HEK293 (cell line): Measurements from ENCODE around the gene UGGT2.
A peak's percentile ranks its signal among the peaks of the same experiment; 100 is the strongest.
"Not testable (repeated sequence)": the region's sequence is repeated elsewhere in the genome, so short reads cannot be mapped to it uniquely, and the experiment has no call there.

Source experiments
- CTCF ChIA-PET: fragments of 350-600 bp; formaldehyde crosslinking; extraction: SDS; loops from one replicate; lab custom pipeline; 2021; ENCODE audit warnings: antibody characterized with exemption; lab: Yijun Ruan, JAX
- POLR2A ChIA-PET: fragments of 300-600 bp; formaldehyde crosslinking; extraction: SDS; loops from one replicate; lab custom pipeline; 2020; ENCODE audit warnings: antibody characterized with exemption, inconsistent platforms; lab: Yijun Ruan, JAX
- H3K27ac ChIP-seq: fragments of 200-500 bp; sonication (Bioruptor generic); 2 replicates; pipeline ENCODE4 v1.5.1; 2014; ENCODE audit warnings: low read depth, low read length, control low read depth, inconsistent platforms; ENCODE audit errors: extremely low read depth
- H3K36me3 ChIP-seq, 2 experiments: fragments of 200-500 bp in 1 of 2; sonication (Bioruptor generic) in 1 of 2; 1 replicate in 1 of 2; 2 replicates in 1 of 2; pipeline ENCODE4 v1.5.1; 2014 to 2017; ENCODE audit warnings: inconsistent platforms in 2 of 2, low read length in 2 of 2; ENCODE audit not compliant: control insufficient read depth in 2 of 2, insufficient read depth in 1 of 2
- H3K4me1 ChIP-seq: fragments of 200-500 bp; sonication (Bioruptor generic); 2 replicates; pipeline ENCODE4 v1.5.1; 2014; ENCODE audit warnings: mild to moderate bottlenecking, low read length, inconsistent platforms; ENCODE audit not compliant: control insufficient read depth, insufficient read depth
- H3K4me3 ChIP-seq: 2 replicates; pipeline ENCODE4 v1.5.1; 2011; ENCODE audit warnings: low read depth, mild to moderate bottlenecking, control low read depth, low read length, moderate library complexity
- H3K9me3 ChIP-seq: fragments of 200-500 bp; sonication (Bioruptor generic); 2 replicates; pipeline ENCODE4 v1.5.1; 2014; ENCODE audit warnings: low read depth, low read length, inconsistent platforms; ENCODE audit not compliant: control insufficient read depth, insufficient read depth
- EGR2 ChIP-seq: fragments of 450-650 bp; formaldehyde crosslinking; IDR thresholded peaks from 2 replicates; pipeline ENCODE4 v1.5.1; 2016; ENCODE audit warnings: low read depth, missing biosample characterization, missing genetic modification characterization
- HOXC10 ChIP-seq: sonication (generic); formaldehyde crosslinking; IDR thresholded peaks from 2 replicates; pipeline ENCODE4 v1.8.1; 2023; ENCODE audit warnings: mild to moderate bottlenecking, missing genetic modification reagents
- PBX3 ChIP-seq: sonication (generic); formaldehyde crosslinking; IDR thresholded peaks from 2 replicates; pipeline ENCODE4 v1.8.1; 2022; ENCODE audit warnings: mild to moderate bottlenecking, moderate library complexity, missing genetic modification reagents
- ZFP3 ChIP-seq: fragments of 450-650 bp; formaldehyde crosslinking; IDR thresholded peaks from 2 replicates; pipeline ENCODE4 v1.5.1; 2016; ENCODE audit warnings: low read depth, missing biosample characterization, missing genetic modification characterization
- ZNF146 ChIP-seq: fragments of 450-650 bp; formaldehyde crosslinking; IDR thresholded peaks from 2 replicates; pipeline ENCODE4 v1.5.1; 2016; ENCODE audit warnings: missing biosample characterization, missing genetic modification characterization
- ZNF202 ChIP-seq: fragments of 450-650 bp; formaldehyde crosslinking; IDR thresholded peaks from 2 replicates; pipeline ENCODE4 v1.5.1; 2016; ENCODE audit warnings: missing biosample characterization, missing genetic modification characterization, borderline replicate concordance
- ZNF211 ChIP-seq: fragments of 450-650 bp; formaldehyde crosslinking; IDR thresholded peaks from 2 replicates; pipeline ENCODE4 v1.5.1; 2016; ENCODE audit warnings: low read depth, missing biosample characterization, missing genetic modification characterization
- ZNF311 ChIP-seq: fragments of 450-650 bp; formaldehyde crosslinking; IDR thresholded peaks from 2 replicates; pipeline ENCODE4 v1.5.1; 2017; ENCODE audit warnings: missing biosample characterization, missing genetic modification characterization, borderline replicate concordance
- ZNF580 ChIP-seq: fragments of 450-650 bp; formaldehyde crosslinking; IDR thresholded peaks from 2 replicates; pipeline ENCODE4 v1.5.1; 2016; ENCODE audit warnings: missing biosample characterization, missing genetic modification characterization
- ZNF623 ChIP-seq: fragments of 450-650 bp; formaldehyde crosslinking; IDR thresholded peaks from 2 replicates; pipeline ENCODE4 v1.5.1; 2016; ENCODE audit warnings: missing biosample characterization, missing genetic modification characterization
- ZNF747 ChIP-seq: fragments of 450-650 bp; formaldehyde crosslinking; IDR thresholded peaks from 2 replicates; pipeline ENCODE4 v1.5.1; 2016; ENCODE audit warnings: missing biosample characterization, missing genetic modification characterization
- TF ChIP-seq, protein P1 (sequence below): fragments of 450-650 bp; formaldehyde crosslinking; IDR thresholded peaks from 2 replicates; pipeline ENCODE4; 2016; ENCODE audit warnings: missing biosample characterization, missing genetic modification characterization
- TF ChIP-seq, protein P2 (sequence below): fragments of 450-650 bp; formaldehyde crosslinking; IDR thresholded peaks from 2 replicates; pipeline ENCODE4 v1.5.0; 2017; ENCODE audit warnings: missing biosample characterization, missing genetic modification characterization, borderline replicate concordance
- TF ChIP-seq, protein P3 (sequence below): fragments of 450-650 bp; formaldehyde crosslinking; IDR thresholded peaks from 2 replicates; pipeline ENCODE4 v1.5.1; 2016; ENCODE audit warnings: missing biosample characterization, missing genetic modification characterization

Gene UGGT2

GRCh38 chr13:95783747-95784146, 269.5 kb downstream of the UGGT2 start:
- POLR2A ChIA-PET, result no interaction called here
- no peaks in the 10 kb centered on the region for H3K4me1 ChIP-seq
- TF ChIP-seq ZFP3 (tag by site-specific recombination) (no peak), ZNF747 (tag by site-specific recombination) (no peak), ZNF211 (tag by site-specific recombination) (no peak), ZNF623 (tag by site-specific recombination) (no peak), HOXC10 (no peak), ZNF311 (tag by site-specific recombination) (no peak)
- TF ChIP-seq, protein P1, sequence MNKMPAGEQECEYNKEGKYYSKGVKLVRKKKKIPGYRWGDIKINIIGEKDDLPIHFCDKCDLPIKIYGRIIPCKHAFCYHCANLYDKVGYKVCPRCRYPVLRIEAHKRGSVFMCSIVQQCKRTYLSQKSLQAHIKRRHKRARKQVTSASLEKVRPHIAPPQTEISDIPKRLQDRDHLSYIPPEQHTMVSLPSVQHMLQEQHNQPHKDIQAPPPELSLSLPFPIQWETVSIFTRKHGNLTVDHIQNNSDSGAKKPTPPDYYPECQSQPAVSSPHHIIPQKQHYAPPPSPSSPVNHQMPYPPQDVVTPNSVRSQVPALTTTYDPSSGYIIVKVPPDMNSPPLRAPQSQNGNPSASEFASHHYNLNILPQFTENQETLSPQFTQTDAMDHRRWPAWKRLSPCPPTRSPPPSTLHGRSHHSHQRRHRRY (tag by site-specific recombination), result no peak
- TF ChIP-seq, protein P2, sequence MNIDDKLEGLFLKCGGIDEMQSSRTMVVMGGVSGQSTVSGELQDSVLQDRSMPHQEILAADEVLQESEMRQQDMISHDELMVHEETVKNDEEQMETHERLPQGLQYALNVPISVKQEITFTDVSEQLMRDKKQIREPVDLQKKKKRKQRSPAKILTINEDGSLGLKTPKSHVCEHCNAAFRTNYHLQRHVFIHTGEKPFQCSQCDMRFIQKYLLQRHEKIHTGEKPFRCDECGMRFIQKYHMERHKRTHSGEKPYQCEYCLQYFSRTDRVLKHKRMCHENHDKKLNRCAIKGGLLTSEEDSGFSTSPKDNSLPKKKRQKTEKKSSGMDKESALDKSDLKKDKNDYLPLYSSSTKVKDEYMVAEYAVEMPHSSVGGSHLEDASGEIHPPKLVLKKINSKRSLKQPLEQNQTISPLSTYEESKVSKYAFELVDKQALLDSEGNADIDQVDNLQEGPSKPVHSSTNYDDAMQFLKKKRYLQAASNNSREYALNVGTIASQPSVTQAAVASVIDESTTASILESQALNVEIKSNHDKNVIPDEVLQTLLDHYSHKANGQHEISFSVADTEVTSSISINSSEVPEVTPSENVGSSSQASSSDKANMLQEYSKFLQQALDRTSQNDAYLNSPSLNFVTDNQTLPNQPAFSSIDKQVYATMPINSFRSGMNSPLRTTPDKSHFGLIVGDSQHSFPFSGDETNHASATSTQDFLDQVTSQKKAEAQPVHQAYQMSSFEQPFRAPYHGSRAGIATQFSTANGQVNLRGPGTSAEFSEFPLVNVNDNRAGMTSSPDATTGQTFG (tag by site-specific recombination), result no peak
- no peak overlapping the region for H3K27ac ChIP-seq
- no peaks in the 10 kb centered on the region for H3K9me3 ChIP-seq
- peaks cover 0 to 20% of the 10 kb centered on the region in 2 experiments; a peak in 1 of 3 replicates for H3K36me3 ChIP-seq
- H3K4me3 ChIP-seq, result no peak overlapping the region
- CTCF ChIA-PET, result no interaction called here

DNA sequence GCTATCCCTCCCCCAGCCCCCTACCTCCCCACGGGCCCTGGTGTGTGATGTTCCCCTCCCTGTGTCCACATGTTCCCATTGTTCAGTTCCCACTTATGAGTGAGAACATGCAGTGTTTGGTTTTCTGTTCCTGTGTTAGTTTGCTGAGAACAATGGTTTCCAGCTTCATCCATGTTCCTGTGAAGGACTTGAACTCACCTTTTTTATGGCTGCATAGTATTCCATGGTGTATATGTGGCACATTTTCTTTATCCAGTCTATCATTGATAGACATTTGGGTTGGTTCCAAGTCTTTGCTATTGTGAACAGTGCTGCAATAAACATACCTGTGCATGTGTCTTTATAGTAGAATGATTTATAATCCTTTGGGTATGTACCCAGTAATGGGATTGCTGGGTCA, 271.3 kb downstream of the UGGT2 start:
- H3K36me3 ChIP-seq, H3K9me3 ChIP-seq, H3K27ac ChIP-seq, H3K4me1 ChIP-seq, POLR2A ChIA-PET, H3K4me3 ChIP-seq: not testable (repeated sequence)
- TF ChIP-seq ZNF202 (tag by site-specific recombination) (peak; percentile 28; the same call in 1 of the 2 replicates), ZNF146 (tag by site-specific recombination) (peak; percentile 97), ZNF580 (peak; percentile 82; the same call in 1 of the 2 replicates)
- TF ChIP-seq, protein P3, sequence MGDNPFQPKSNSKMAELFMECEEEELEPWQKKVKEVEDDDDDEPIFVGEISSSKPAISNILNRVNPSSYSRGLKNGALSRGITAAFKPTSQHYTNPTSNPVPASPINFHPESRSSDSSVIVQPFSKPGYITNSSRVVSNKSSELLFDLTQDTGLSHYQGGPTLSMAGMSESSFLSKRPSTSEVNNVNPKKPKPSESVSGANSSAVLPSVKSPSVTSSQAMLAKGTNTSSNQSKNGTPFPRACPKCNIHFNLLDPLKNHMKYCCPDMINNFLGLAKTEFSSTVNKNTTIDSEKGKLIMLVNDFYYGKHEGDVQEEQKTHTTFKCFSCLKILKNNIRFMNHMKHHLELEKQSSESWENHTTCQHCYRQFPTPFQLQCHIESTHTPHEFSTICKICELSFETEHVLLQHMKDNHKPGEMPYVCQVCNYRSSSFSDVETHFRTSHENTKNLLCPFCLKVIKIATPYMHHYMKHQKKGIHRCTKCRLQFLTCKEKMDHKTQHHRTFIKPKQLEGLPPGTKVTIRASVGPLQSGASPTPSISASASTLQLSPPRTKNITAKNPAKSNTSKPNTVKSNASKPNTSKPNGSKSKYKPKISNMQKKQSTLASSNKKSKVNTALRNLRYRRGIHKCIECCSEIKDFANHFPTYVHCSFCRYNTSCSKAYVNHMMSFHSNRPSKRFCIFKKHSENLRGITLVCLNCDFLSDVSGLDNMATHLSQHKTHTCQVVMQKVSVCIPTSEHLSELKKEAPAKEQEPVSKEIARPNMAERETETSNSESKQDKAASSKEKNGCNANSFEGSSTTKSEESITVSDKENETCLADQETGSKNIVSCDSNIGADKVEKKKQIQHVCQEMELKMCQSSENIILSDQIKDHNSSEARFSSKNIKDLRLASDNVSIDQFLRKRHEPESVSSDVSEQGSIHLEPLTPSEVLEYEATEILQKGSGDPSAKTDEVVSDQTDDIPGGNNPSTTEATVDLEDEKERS (tag by site-specific recombination), result peak; percentile 92
- CTCF ChIA-PET, result interaction anchor here (1.0 kb wide), 1 partner anchor 593 kb away, joined by 5 read pairs; no protein-coding TSS in a partner anchor

GRCh38 chr13:95781016-95781415, 272.2 kb downstream of the UGGT2 start:
- no peaks in the 10 kb centered on the region for H3K4me1 ChIP-seq
- ChIA-PET CTCF (interaction anchor here (0.5 to 1.0 kb wide), 2 partner anchors 83 to 592 kb away, joined by 4 to 5 read pairs; no protein-coding TSS in a partner anchor), POLR2A (no interaction called here)
- H3K4me3 ChIP-seq, result no peak overlapping the region
- no peak overlapping the region for H3K27ac ChIP-seq
- TF ChIP-seq PBX3 (CRISPR knock-in tag), result no peak
- no peak for TF ChIP-seq EGR2 (tag by site-specific recombination)
- H3K9me3 ChIP-seq, result no peaks in the 10 kb centered on the region
- peaks cover 0 to 6% of the 10 kb centered on the region in 2 experiments; a peak in 1 of 3 replicates for H3K36me3 ChIP-seq
